ENCODE data around the gene LMNTD2.

DNA sequence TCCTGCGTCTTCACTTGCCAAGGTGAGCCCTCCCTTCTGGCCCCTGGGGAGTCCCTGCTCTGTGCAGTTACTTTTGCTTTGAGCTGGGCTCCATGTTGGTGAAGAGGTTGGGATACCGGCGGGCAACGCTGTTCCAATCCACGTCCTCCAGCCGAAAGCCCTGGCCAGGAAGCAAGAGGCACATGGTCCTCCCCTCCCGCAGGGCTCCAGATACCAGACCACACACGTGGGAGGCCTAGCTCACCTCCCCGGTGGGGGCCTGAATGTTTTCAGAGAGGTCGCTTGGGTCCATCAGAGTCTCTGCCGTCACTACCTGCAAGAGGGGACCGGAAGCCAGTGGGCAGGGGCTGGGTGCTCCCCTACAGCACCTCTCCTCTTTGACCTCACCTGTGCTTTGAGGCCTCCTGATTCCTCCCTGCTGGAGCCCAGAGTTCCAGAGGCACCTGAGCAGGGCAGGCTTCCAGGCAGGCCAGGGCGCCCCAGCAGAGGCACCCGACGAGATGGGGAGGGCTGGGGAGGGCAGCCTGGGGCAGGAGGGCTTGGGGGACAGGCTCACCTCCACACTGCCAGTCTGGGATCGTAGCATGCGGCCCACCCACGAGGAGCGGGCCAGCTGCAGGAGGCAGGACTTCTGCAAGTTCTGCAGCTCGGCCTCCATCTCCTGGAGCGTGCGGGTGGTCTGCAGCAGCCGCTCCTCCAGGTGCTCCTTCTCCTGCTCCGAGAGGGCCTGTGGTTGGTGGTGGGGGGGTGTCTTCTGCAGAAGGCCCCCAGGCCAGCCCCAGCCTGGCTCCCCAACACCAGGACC lies 3.0 kb downstream of the LMNTD2 start:
- no peak for TF ChIP-seq EZH2 (IDR thresholded peaks at IDR 0.05; ENCODE audit: borderline replicate concordance, insufficient read depth, low read length, poor library complexity, severe bottlenecking)
- TF ChIP-seq CTCF (IDR thresholded peaks at IDR 0.05; ENCODE audit: poor library complexity, severe bottlenecking), result no peak
- TF ChIP-seq POLR2AphosphoS5 (IDR thresholded peaks at IDR 0.05), result no peak
- no peak for TF ChIP-seq RAD21 (conservative IDR thresholded peaks at IDR 0.05)
- TF ChIP-seq MXI1 (conservative IDR thresholded peaks at IDR 0.05; ENCODE audit: poor library complexity, severe bottlenecking), result no peak
- no peak for TF ChIP-seq TAF1 (IDR thresholded peaks at IDR 0.05; ENCODE audit: low read depth)
- no peak for TF ChIP-seq EP300 (conservative IDR thresholded peaks at IDR 0.05; ENCODE audit: poor library complexity, severe bottlenecking)
- no peak for TF ChIP-seq SMC3 (conservative IDR thresholded peaks at IDR 0.05; ENCODE audit: poor library complexity)
- TF ChIP-seq, protein P1, sequence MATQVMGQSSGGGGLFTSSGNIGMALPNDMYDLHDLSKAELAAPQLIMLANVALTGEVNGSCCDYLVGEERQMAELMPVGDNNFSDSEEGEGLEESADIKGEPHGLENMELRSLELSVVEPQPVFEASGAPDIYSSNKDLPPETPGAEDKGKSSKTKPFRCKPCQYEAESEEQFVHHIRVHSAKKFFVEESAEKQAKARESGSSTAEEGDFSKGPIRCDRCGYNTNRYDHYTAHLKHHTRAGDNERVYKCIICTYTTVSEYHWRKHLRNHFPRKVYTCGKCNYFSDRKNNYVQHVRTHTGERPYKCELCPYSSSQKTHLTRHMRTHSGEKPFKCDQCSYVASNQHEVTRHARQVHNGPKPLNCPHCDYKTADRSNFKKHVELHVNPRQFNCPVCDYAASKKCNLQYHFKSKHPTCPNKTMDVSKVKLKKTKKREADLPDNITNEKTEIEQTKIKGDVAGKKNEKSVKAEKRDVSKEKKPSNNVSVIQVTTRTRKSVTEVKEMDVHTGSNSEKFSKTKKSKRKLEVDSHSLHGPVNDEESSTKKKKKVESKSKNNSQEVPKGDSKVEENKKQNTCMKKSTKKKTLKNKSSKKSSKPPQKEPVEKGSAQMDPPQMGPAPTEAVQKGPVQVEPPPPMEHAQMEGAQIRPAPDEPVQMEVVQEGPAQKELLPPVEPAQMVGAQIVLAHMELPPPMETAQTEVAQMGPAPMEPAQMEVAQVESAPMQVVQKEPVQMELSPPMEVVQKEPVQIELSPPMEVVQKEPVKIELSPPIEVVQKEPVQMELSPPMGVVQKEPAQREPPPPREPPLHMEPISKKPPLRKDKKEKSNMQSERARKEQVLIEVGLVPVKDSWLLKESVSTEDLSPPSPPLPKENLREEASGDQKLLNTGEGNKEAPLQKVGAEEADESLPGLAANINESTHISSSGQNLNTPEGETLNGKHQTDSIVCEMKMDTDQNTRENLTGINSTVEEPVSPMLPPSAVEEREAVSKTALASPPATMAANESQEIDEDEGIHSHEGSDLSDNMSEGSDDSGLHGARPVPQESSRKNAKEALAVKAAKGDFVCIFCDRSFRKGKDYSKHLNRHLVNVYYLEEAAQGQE (IDR thresholded peaks at IDR 0.05; ENCODE audit: borderline replicate concordance), result no peak
